Measurements from ENCODE around the gene BRWD1.

GRCh38 chr21:39161064-39161463 lies 152.4 kb downstream of the BRWD1 start:
- no peak for TF ChIP-seq CTCF (optimal IDR thresholded peaks at IDR 0.05 in 1 of 3, IDR thresholded peaks at IDR 0.05 in 1 of 3, conservative IDR thresholded peaks at IDR 0.05 in 1 of 3; ENCODE audit: extremely low read depth in 1 of 3, insufficient read depth in 2 of 3, low read length in 3 of 3)
- no peak for TF ChIP-seq EZH2 (IDR thresholded peaks at IDR 0.05; ENCODE audit: low read length)

Data from keratinocyte (primary cell).